SU-DHL-6 (cell line): ENCODE data around the gene BLMH.

Experiments
- H2AFZ ChIP-seq: fragments of 200-600 bp; sonication (generic); 2 replicates; pipeline ENCODE4 v1.6.1; 2014; ENCODE audit warnings: low read depth, mild to moderate bottlenecking, moderate library complexity, mixed read lengths, antibody characterized with exemption, low read length; ENCODE audit not compliant: severe bottlenecking
- H3F3A ChIP-seq: fragments of 200-600 bp; shearing (Covaris generic); 2 replicates; pipeline ENCODE4 v1.6.0; 2016; ENCODE audit warnings: antibody characterized with exemption, mild to moderate bottlenecking; ENCODE audit not compliant: insufficient read depth
- H3K27ac ChIP-seq: fragments of 200-600 bp; sonication (generic); 2 replicates; pipeline ENCODE4 v1.5.1; 2016; ENCODE audit warnings: low read depth, mild to moderate bottlenecking, low read length, moderate library complexity, mixed read lengths
- H3K27me3 ChIP-seq: fragments of 200-600 bp; sonication (generic), shearing (Covaris generic); 2 replicates; pipeline ENCODE4 v1.6.0; 2014; ENCODE audit warnings: mild to moderate bottlenecking, low read length
- H3K36me3 ChIP-seq: fragments of 200-600 bp; sonication (generic); 2 replicates; pipeline ENCODE4 v1.6.1; 2014; ENCODE audit warnings: mild to moderate bottlenecking, low read length, mixed read lengths
- H3K4me2 ChIP-seq: fragments of 300-600, 200-600 bp; shearing (Covaris generic), sonication (generic); 2 replicates; pipeline ENCODE4 v1.6.0; 2014; ENCODE audit warnings: low read length, low read depth, mild to moderate bottlenecking; ENCODE audit not compliant: poor library complexity, severe bottlenecking
- H3K4me3 ChIP-seq: fragments of 200-600 bp; sonication (generic); 2 replicates; pipeline ENCODE4 v1.5.1; 2014; ENCODE audit warnings: antibody characterized with exemption, low read length, mild to moderate bottlenecking, mixed read lengths; ENCODE audit not compliant: insufficient read depth, poor library complexity, severe bottlenecking
- H3K79me2 ChIP-seq: fragments of 200-600 bp; sonication (generic); 2 replicates; pipeline ENCODE4 v1.6.1; 2014; ENCODE audit warnings: mild to moderate bottlenecking, low read length, moderate library complexity; ENCODE audit not compliant: insufficient read depth
- H3K9ac ChIP-seq: fragments of 200-600 bp; sonication (generic); 2 replicates; pipeline ENCODE4 v1.7.0; 2014; ENCODE audit warnings: mild to moderate bottlenecking, low read length
- H3K9me2 ChIP-seq: fragments of 200-600 bp; sonication (generic); replicated peaks from 2 replicates; pipeline ENCODE4 v1.6.1; 2014; ENCODE audit warnings: low read length; ENCODE audit not compliant: insufficient read depth
- H3K9me3 ChIP-seq: fragments of 200-600 bp; sonication (generic); 2 replicates; pipeline ENCODE4 v1.6.1; 2014; ENCODE audit warnings: low read length, mixed read lengths; ENCODE audit not compliant: insufficient read depth
- H4K20me1 ChIP-seq: fragments of 200-600 bp; sonication (generic); 2 replicates; pipeline ENCODE4 v1.6.1; 2014; ENCODE audit warnings: low read depth, mild to moderate bottlenecking, antibody characterized with exemption, low read length, moderate library complexity, mixed read lengths
- EZH2phosphoT487 ChIP-seq: fragments of 200-600 bp; sonication (generic), shearing (Covaris generic); conservative IDR thresholded peaks from 2 replicates; pipeline ENCODE4 v1.6.1; 2018; ENCODE audit warnings: mild to moderate bottlenecking, antibody characterized with exemption, low read length, moderate library complexity, mixed read lengths
- TF ChIP-seq, protein P1 (sequence below): fragments of 200-600 bp; sonication (generic); IDR thresholded peaks from one replicate; pipeline ENCODE4 v1.5.1; 2017; ENCODE audit warnings: antibody characterized with exemption, mild to moderate bottlenecking, low read length, moderate library complexity; ENCODE audit not compliant: insufficient read depth, poor library complexity, severe bottlenecking

BLMH gene

GRCh38 chr17:30236766-30237165, 55.0 kb downstream of the BLMH start:
- H3K4me2 ChIP-seq: no peak overlapping the region
- no peak overlapping the region for H3K27ac ChIP-seq
- H2AFZ ChIP-seq: no peak overlapping the region
- H3K79me2 ChIP-seq: no peaks in the 10 kb centered on the region
- H3K4me3 ChIP-seq: no peak overlapping the region
- TF ChIP-seq, protein P1, sequence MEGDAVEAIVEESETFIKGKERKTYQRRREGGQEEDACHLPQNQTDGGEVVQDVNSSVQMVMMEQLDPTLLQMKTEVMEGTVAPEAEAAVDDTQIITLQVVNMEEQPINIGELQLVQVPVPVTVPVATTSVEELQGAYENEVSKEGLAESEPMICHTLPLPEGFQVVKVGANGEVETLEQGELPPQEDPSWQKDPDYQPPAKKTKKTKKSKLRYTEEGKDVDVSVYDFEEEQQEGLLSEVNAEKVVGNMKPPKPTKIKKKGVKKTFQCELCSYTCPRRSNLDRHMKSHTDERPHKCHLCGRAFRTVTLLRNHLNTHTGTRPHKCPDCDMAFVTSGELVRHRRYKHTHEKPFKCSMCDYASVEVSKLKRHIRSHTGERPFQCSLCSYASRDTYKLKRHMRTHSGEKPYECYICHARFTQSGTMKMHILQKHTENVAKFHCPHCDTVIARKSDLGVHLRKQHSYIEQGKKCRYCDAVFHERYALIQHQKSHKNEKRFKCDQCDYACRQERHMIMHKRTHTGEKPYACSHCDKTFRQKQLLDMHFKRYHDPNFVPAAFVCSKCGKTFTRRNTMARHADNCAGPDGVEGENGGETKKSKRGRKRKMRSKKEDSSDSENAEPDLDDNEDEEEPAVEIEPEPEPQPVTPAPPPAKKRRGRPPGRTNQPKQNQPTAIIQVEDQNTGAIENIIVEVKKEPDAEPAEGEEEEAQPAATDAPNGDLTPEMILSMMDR: no peak
- TF ChIP-seq EZH2phosphoT487: no peak
- H3K9me3 ChIP-seq: no peaks in the 10 kb centered on the region
- H3F3A ChIP-seq: no peaks in the 10 kb centered on the region
- H3K27me3 ChIP-seq: no peaks in the 10 kb centered on the region
- H4K20me1 ChIP-seq: no peaks in the 10 kb centered on the region
- H3K36me3 ChIP-seq: no peaks in the 10 kb centered on the region
- no peaks in the 10 kb centered on the region for H3K9me2 ChIP-seq
- H3K9ac ChIP-seq: no peak overlapping the region

- Histone ChIP-seq H2AFZ (no peak overlapping the region), H3K79me2 (no peaks in the 10 kb centered on the region), H3K36me3 (no peaks in the 10 kb centered on the region), H3K27me3 (no peaks in the 10 kb centered on the region), H3K9me3 (no peaks in the 10 kb centered on the region), H3K9me2 (no peaks in the 10 kb centered on the region), H4K20me1 (no peaks in the 10 kb centered on the region), H3K4me2 (no peak overlapping the region), H3K9ac (no peak overlapping the region), H3K4me3 (no peak overlapping the region), H3K27ac (no peak overlapping the region), H3F3A (no peaks in the 10 kb centered on the region)
- no peak for TF ChIP-seq EZH2phosphoT487
- TF ChIP-seq, protein P1: no peak
Measured at GRCh38 chr17:30236297-30236624, 55.5 kb downstream of the BLMH start.

DNA sequence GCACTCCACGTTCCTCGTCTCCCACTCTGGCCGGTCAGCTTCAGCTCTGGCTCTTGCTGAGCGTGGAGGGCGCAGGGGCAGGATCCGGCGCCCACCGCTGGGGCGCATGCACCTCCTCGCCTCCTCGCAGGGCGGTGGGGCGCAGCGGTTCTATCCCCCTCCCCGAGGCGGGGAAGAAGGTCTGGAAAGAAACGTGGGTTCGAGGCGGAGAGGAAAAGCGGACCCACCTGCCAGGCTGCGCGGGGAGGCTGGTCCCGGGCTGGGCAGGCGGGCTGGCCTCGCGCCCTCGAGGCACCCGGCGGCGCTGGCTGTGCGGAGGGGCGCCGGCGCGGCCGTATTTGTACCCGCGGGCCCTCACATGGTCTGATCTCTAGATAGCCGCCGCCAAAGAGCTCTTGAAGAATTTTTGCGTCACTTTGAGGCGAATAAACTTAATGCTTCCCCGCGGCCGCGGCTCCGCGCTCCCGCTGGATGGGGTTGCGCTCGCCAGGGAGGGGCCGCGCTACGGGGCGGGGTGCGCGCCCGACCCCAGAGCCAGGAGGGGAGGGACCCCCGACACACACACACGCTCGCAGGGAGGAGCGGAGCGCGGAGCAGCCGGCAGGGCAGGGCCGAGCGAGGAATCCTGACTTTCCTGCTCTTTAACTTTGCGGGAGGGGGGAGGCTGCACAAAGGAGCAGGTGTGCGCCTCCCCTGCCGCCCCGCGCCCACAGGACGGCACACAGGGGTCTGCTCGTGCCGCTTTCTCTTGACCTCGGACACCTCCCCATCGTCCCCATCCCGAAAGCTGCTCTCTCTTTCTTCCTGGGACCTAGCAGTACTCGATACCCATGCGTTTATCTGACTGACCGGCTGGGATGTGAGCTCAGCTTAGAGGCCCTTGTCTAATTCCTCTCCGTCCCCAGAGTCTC, 56.1 kb downstream of the BLMH start, which contains the start of gene SLC6A4:
SLC6A4 (minus strand) TSS at position 312 of the 911 bp plus-strand sequence. CDS start 13,739 bp downstream, outside the sequence.
- Histone ChIP-seq H3K9me3 (no peaks in the 10 kb centered on the region), H2AFZ (no peak within 1 kb of the TSS), H4K20me1 (no peaks in the 10 kb centered on the region), H3K79me2 (no peaks in the 10 kb centered on the region), H3K4me2 (no peak within 1 kb of the TSS), H3K36me3 (no peaks in the 10 kb centered on the region), H3K9me2 (no peaks in the 10 kb centered on the region), H3K27ac (no peak within 1 kb of the TSS), H3K4me3 (no peak within 1 kb of the TSS), H3K9ac (no peak within 1 kb of the TSS), H3K27me3 (no peaks in the 10 kb centered on the region), H3F3A (no peaks in the 10 kb centered on the region)
- TF ChIP-seq, protein P1: no peak
- no peak for TF ChIP-seq EZH2phosphoT487
